GM12878 (cell line): ENCODE measurements around the gene CLASRP. TPM values are rescaled to one million over a fixed set of nuclear protein-coding genes. Genes with fewer than 3 reads are reported as not detected.
A peak's percentile ranks its signal among the peaks of the same experiment; 100 is the strongest.

Experiments used
- ATAC-seq: fragments of 200-7000 bp; cut with Tn5 transposase; 3 replicates; pipeline ENCODE4 v1.9.1; 2020; ENCODE audit warnings: mild to moderate bottlenecking, moderate library complexity
- BruUV-seq: library from RNA; stranded (reverse); fragments of 400-500 nt; replicated peaks from 2 replicates; lab custom pipeline; 2021; lab: Mats Ljungman, UMichigan
- CTCF ChIA-PET: fragments of 300-600 bp; sonication (Branson Sonifier 250); formaldehyde crosslinking; extraction: SDS; loops from one replicate; lab custom pipeline; 2021; ENCODE audit warnings: inconsistent platforms; lab: Yijun Ruan, JAX
- POLR2A ChIA-PET: fragments of 350-600 bp; formaldehyde crosslinking; extraction: SDS; loops from one replicate; lab custom pipeline; 2021; ENCODE audit warnings: inconsistent platforms; lab: Charles Lee
- RAD21 ChIA-PET: fragments of 300-600 bp; sonication (Branson Sonifier 250); formaldehyde crosslinking; loops from one replicate; lab custom pipeline; 2023; ENCODE audit warnings: antibody characterized with exemption; ENCODE audit not compliant: unreplicated experiment; lab: Charles Lee
- SMC1A ChIA-PET: fragments of 300-600 bp; sonication (Branson Sonifier 250); formaldehyde crosslinking; loops from one replicate; lab custom pipeline; 2023; ENCODE audit not compliant: unreplicated experiment, uncharacterized antibody; lab: Charles Lee
- DNase-seq: peaks from one replicate; pipeline ENCODE4 v3.0.0-alpha.2; 2011; ENCODE audit warnings: low read depth, low spot score
- FAIRE-seq: peaks from 3 replicates; lab custom pipeline; 2011; peaks lifted over from hg19 to GRCh38; lab: Jason Lieb, UNC
- H2AFZ ChIP-seq: 2 replicates; pipeline ENCODE4 v1.6.0; 2011; ENCODE audit warnings: low read depth, low read length, control low read depth; ENCODE audit not compliant: control insufficient read depth
- H3K27ac ChIP-seq: 2 replicates; pipeline ENCODE4 v1.5.1; 2011; ENCODE audit warnings: control low read depth; ENCODE audit not compliant: control insufficient read depth, insufficient read depth
- H3K27me3 ChIP-seq, 2 experiments: replicated peaks in 1 of 2; 2 replicates each; pipeline versions ENCODE4 v1.6.0 to v1.6.1; 2011; ENCODE audit warnings: low read length in 1 of 2; ENCODE audit not compliant: control insufficient read depth in 2 of 2, insufficient read depth in 2 of 2
- H3K36me3 ChIP-seq, 2 experiments: 2 replicates each; pipeline ENCODE4 v1.5.1; 2011; ENCODE audit warnings: low read length in 1 of 2; ENCODE audit not compliant: control insufficient read depth in 2 of 2, insufficient read depth in 2 of 2
- H3K4me1 ChIP-seq: 2 replicates; pipeline ENCODE4 v1.6.1; 2011; ENCODE audit warnings: mild to moderate bottlenecking, low read length, moderate library complexity, mixed read lengths; ENCODE audit not compliant: control insufficient read depth, insufficient read depth
- H3K4me2 ChIP-seq: 2 replicates; pipeline ENCODE4 v1.6.0; 2011; ENCODE audit warnings: control low read depth; ENCODE audit not compliant: control insufficient read depth, insufficient read depth
- H3K4me3 ChIP-seq: fragments of 200-600 bp; sonication (generic); 2 replicates; pipeline ENCODE4 v1.5.1; 2016
- H3K79me2 ChIP-seq: 2 replicates; pipeline ENCODE4 v1.6.0; 2011; ENCODE audit warnings: low read length; ENCODE audit not compliant: control insufficient read depth, insufficient read depth
- H3K9ac ChIP-seq: 2 replicates; pipeline ENCODE4 v1.8.0; 2011; ENCODE audit warnings: low read length, control low read depth, mixed read lengths; ENCODE audit not compliant: control insufficient read depth, insufficient read depth
- H3K9me3 ChIP-seq: replicated peaks from 3 replicates; pipeline ENCODE4 v1.5.1; 2011; ENCODE audit warnings: mild to moderate bottlenecking, low read length; ENCODE audit not compliant: control insufficient read depth, insufficient read depth
- H4K20me1 ChIP-seq: 2 replicates; pipeline ENCODE4 v1.6.0; 2011; ENCODE audit not compliant: control insufficient read depth, insufficient read depth
- CHD2 ChIP-seq: IDR thresholded peaks from 2 replicates; pipeline ENCODE4 v1.6.1; 2011; ENCODE audit warnings: low read depth, low read length, improper control_type of control experiment, borderline replicate concordance
- NR2F1 ChIP-seq: fragments of 450-650 bp; conservative IDR thresholded peaks from 2 replicates; pipeline ENCODE4 v1.6.1; 2017; ENCODE audit warnings: mild to moderate bottlenecking
- PBX3 ChIP-seq: IDR thresholded peaks from 2 replicates; pipeline ENCODE4 v1.6.1; 2011; ENCODE audit warnings: mild to moderate bottlenecking, low read depth, low read length, moderate library complexity; ENCODE audit not compliant: insufficient replicate concordance
- POLR2AphosphoS2 ChIP-seq: IDR thresholded peaks from 2 replicates; pipeline ENCODE4 v1.6.1; 2011; ENCODE audit warnings: low read depth, mild to moderate bottlenecking, low read length, improper control_type of control experiment, moderate library complexity
- SMC3 ChIP-seq: IDR thresholded peaks from 2 replicates; pipeline ENCODE4 v1.6.1; 2011; ENCODE audit warnings: low read length, improper control_type of control experiment, borderline replicate concordance
- ZBTB11 ChIP-seq: fragments of 450-650 bp; formaldehyde crosslinking; IDR thresholded peaks from 2 replicates; pipeline ENCODE4 v1.5.0; 2022; ENCODE audit warnings: mild to moderate bottlenecking, missing genetic modification characterization
- ZNF687 ChIP-seq: fragments of 450-650 bp; IDR thresholded peaks from 2 replicates; pipeline ENCODE4 v1.6.1; 2017; ENCODE audit warnings: mild to moderate bottlenecking, moderate library complexity
- WGBS: methylation state at CpG from one replicate; pipeline ENCODE4 v1.1.6; 2016; ENCODE audit warnings: low lambda C conversion rate; ENCODE audit not compliant: insufficient replicate concordance, insufficient coverage; ENCODE audit errors: missing lambda C conversion rate; 5-methylcytosine and 5-hydroxymethylcytosine counted together
- in situ Hi-C: fragments of 300-500 bp; cut with MboI; formaldehyde crosslinking; loops from 9 replicates; pipeline ENCODE4 v1.14.3; 2018; ENCODE audit warnings: mixed read lengths
- intact Hi-C: fragments of 100-400 bp; cut with micrococcal nuclease; formaldehyde crosslinking; loops from one replicate; pipeline ENCODE4 v1.14.2; 2022; ENCODE audit not compliant: unreplicated experiment
- polyA plus RNA-seq, 11 experiments: library from polyadenylated mRNA; depleted of rRNA in 4 of 11; unstranded in 6 of 11; stranded (reverse) in 5 of 11; fragments of >200 nt; fragmentation: Nextera tagmentation in 4 of 11; fragmentation: Illumina TruSeq in 1 of 11; extraction: Ambion mirVana in 4 of 11; extraction: Trizol in 1 of 11; gene quantifications; 1 replicate in 1 of 11; 2 replicates in 10 of 11; pipeline versions ENCODE4 v1.2.1 to v1.2.3, GENCODE V29; 2011 to 2016; ENCODE audit warnings: inconsistent platforms in 2 of 11, missing spikeins in 2 of 11, low read depth in 1 of 11
- total RNA-seq, 4 experiments: library from RNA; depleted of rRNA in 3 of 4; stranded (reverse); fragments of >200 nt in 3 of 4; fragmentation: Illumina TruSeq in 1 of 4; extraction: Trizol in 1 of 4; gene quantifications; 2 replicates each; pipeline versions ENCODE4 v1.2.1 to v1.2.3, GENCODE V29; 2013 to 2021

Gene CLASRP
- total and polyA plus RNA-seq, 10 of the 15 experiments (the other 5 are each of a cell fraction or from before 2014, with no cell fraction given), result 0.68 to 75.8 (median 30.2) TPM

- ChIA-PET SMC1A (interaction anchor here (0.8 to 1.0 kb wide), 3 partner anchors 10 to 37 kb away, joined by 3 to 4 read pairs (median 3); no protein-coding TSS in a partner anchor), CTCF (interaction anchor here (3.0 kb wide), 1 partner anchor 8 kb away, joined by 12 read pairs; the partner anchor contains the start of gene PPP1R37)
- WGBS, result 70% methylated on average over 8 of the region's 8 CpGs
- TF ChIP-seq POLR2AphosphoS2 (no peak), NR2F1 (peak; percentile 41)
- TF ChIP-seq, all 136 proteins: peak for 1
- no peaks in the 10 kb centered on the region for H3K27me3 ChIP-seq
- H3K9ac ChIP-seq, result no peak overlapping the region
- ChIA-PET POLR2A (no interaction called here), RAD21 (no interaction called here)
- H3K36me3 ChIP-seq, result peaks cover 2 to 17% of the 10 kb centered on the region in 2 experiments; a peak in 3 of 4 replicates
- intact Hi-C loops (no loop called here), in situ Hi-C loops (no loop called here)
- H3K79me2 ChIP-seq, result peaks cover 76% of the 10 kb centered on the region
- DNase-seq, result no peak
- peaks cover 21% of the 10 kb centered on the region for H3K4me1 ChIP-seq
- no peaks in the 10 kb centered on the region for H3K9me3 ChIP-seq
- H3K4me2 ChIP-seq, result no peak overlapping the region
- no peak overlapping the region for H2AFZ ChIP-seq
- FAIRE-seq, result no peak
- H4K20me1 ChIP-seq, result peaks cover 6% of the 10 kb centered on the region
- TSS peak; percentile 39 for BruUV-seq
- no peak for ATAC-seq
- no peak overlapping the region for H3K4me3 ChIP-seq
- no peak overlapping the region for H3K27ac ChIP-seq
Observed at GRCh38 chr19:45100846-45101252, 62.0 kb downstream of the CLASRP start.

- H3K27me3 ChIP-seq, result no peaks in the 10 kb centered on the region
- peaks cover 6% of the 10 kb centered on the region for H4K20me1 ChIP-seq
- H3K4me1 ChIP-seq, result peaks cover 21% of the 10 kb centered on the region
- SMC1A ChIA-PET, result interaction anchor here (0.8 to 1.0 kb wide), 2 partner anchors 23 to 36 kb away, joined by 3 to 4 read pairs; no protein-coding TSS in a partner anchor
- no peak for DNase-seq
- no TSS peak for BruUV-seq
- RAD21 ChIA-PET, result no interaction called here
- peaks cover 2 to 17% of the 10 kb centered on the region in 2 experiments; a peak in 3 of 4 replicates for H3K36me3 ChIP-seq
- no peak for ATAC-seq
- intact Hi-C loops (no loop called here), in situ Hi-C loops (no loop called here)
- H3K9ac ChIP-seq, result no peak overlapping the region
- WGBS, result 85% methylated on average over 8 of the region's 8 CpGs
- H3K9me3 ChIP-seq, result no peaks in the 10 kb centered on the region
- no peak overlapping the region for H3K4me3 ChIP-seq
- H2AFZ ChIP-seq, result no peak overlapping the region
- H3K4me2 ChIP-seq, result no peak overlapping the region
- peaks cover 70% of the 10 kb centered on the region for H3K79me2 ChIP-seq
- no peak for FAIRE-seq
- CTCF ChIA-PET, result interaction anchor here (3.0 kb wide), 1 partner anchor 9 kb away, joined by 12 read pairs; the partner anchor contains the start of gene PPP1R37
- H3K27ac ChIP-seq, result no peak overlapping the region
- POLR2A ChIA-PET, result no interaction called here
- TF ChIP-seq ZBTB11 (no peak), ZNF687 (no peak), PBX3 (no peak), SMC3 (no peak), CHD2 (no peak)
Observed at GRCh38 chr19:45101806-45102205, 63.0 kb downstream of the CLASRP start.
